Tibial nerve (tissue), 4 donors: Measurements from ENCODE around the gene MUC2. TPM values are rescaled to one million over a fixed set of nuclear protein-coding genes. Genes with fewer than 3 reads are reported as not detected.

Source experiments
- DNase-seq, 2 donors: peaks; one replicate each; pipeline ENCODE4 v3.0.0-alpha.2; 2019; ENCODE audit warnings: low spot score in 2 of 2
- H3K27ac ChIP-seq, 4 donors: fragments of 200-600 bp; sonication (generic) in 3 of 4; one replicate each; pipeline ENCODE4 v1.5.1; 2017 to 2019; ENCODE audit warnings: mild to moderate bottlenecking in 1 of 4
- H3K27me3 ChIP-seq, 2 donors: fragments of 200-600 bp; sonication (generic) in 1 of 2; one replicate each; pipeline versions ENCODE4 v1.5.1 to v1.6.0; 2017 to 2019
- H3K36me3 ChIP-seq, 3 donors: fragments of 200-600 bp; sonication (generic); one replicate each; pipeline ENCODE4 v1.5.1; 2018 to 2019
- H3K4me1 ChIP-seq, 4 donors: fragments of 200-600 bp; sonication (generic) in 3 of 4; one replicate each; pipeline ENCODE4 v1.5.1; 2017 to 2019
- H3K4me3 ChIP-seq, 4 donors: fragments of 200-600 bp; sonication (generic) in 3 of 4; one replicate each; pipeline ENCODE4 v1.5.1; 2017 to 2019; ENCODE audit warnings: mild to moderate bottlenecking in 1 of 4, moderate library complexity in 1 of 4
- H3K9me3 ChIP-seq, 4 donors: fragments of 200-600 bp; sonication (generic) in 3 of 4; one replicate each; pipeline ENCODE4 v1.5.1; 2017 to 2019
- CTCF ChIP-seq, 5 experiments: fragments of 200-600 bp in 3 of 5; fragments of 450-650 bp in 2 of 5; sonication (generic) in 3 of 5; IDR thresholded peaks; one replicate each; pipeline ENCODE4 v1.5.1; 2016 to 2019; ENCODE audit warnings: antibody characterized with exemption in 5 of 5, mild to moderate bottlenecking in 3 of 5, moderate library complexity in 2 of 5
- EP300 ChIP-seq, 2 donors: sonication (generic); formaldehyde crosslinking; IDR thresholded peaks; one replicate each; pipeline ENCODE4 v1.6.1; 2017; ENCODE audit warnings: antibody characterized with exemption in 2 of 2, mild to moderate bottlenecking in 1 of 2
- POLR2A ChIP-seq, 2 donors: fragments of 450-650 bp; IDR thresholded peaks; one replicate each; pipeline ENCODE4 v1.6.1; 2017; ENCODE audit warnings: antibody characterized with exemption in 2 of 2, mild to moderate bottlenecking in 2 of 2, moderate library complexity in 2 of 2
- WGBS, 2 donors: methylation state at CpG; one replicate each; pipeline ENCODE4 v1.1.5; 2018; 5-methylcytosine and 5-hydroxymethylcytosine counted together
- total RNA-seq, 4 donors: library from RNA; depleted of rRNA; stranded (reverse); fragments of >200 nt; gene quantifications; one replicate each; pipeline ENCODE4 v1.1.0, GENCODE V29; 2016

The MUC2 gene
- total RNA-seq, 4 donors from 2014 or later: not detected

DNA sequence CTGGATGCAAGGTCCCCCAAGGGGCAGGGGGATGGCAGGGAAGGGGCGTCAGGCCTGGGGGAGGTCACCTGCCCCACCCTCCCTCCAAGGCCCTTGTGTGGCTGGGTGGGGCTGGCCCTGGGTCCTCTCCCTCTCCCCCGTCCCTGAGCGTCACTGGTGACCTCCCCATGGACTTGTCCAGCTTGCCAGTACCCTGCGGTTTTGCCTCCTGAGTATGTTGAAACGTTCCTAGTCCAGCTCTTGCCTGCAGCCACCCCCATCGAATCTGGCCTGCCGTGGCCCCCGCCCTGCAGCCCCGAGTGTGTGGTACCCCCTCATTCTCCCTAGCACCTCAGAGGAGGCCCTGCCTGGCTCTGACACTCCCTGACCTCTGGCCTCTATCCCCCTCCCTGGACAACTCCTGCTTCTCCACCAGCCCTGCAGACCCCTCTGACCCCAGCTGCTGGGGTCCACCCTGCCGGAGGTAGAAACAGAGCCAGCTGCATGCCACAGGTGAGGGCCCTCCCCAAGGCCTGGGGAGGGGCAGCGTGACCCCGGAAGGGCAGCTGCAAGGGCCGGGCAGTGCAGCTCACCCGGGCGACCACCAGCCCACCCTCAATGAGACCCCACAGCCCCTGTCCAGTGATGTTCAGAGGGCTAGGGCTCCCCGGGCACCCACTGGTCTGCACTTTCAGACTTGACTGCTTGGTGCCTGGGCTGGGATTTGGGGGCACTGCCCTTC is 34.1 kb upstream of the MUC2 start:
- H3K27ac ChIP-seq: no peak overlapping the region
- no peak for DNase-seq
- no peaks in the 10 kb centered on the region for H3K36me3 ChIP-seq
- WGBS, 2 donors: 70 to 71% methylated on average over 12 to 15 of the region's 16 CpGs
- TF ChIP-seq CTCF (IDR thresholded peaks at IDR 0.05) (no peak), EP300 (IDR thresholded peaks at IDR 0.05) (no peak), POLR2A (IDR thresholded peaks at IDR 0.05) (no peak)
- no peaks in the 10 kb centered on the region for H3K9me3 ChIP-seq
- H3K4me1 ChIP-seq: no peaks in the 10 kb centered on the region
- H3K27me3 ChIP-seq: peaks cover 0 to 66% of the 10 kb centered on the region in 2 donors
- H3K4me3 ChIP-seq: no peak overlapping the region

DNA sequence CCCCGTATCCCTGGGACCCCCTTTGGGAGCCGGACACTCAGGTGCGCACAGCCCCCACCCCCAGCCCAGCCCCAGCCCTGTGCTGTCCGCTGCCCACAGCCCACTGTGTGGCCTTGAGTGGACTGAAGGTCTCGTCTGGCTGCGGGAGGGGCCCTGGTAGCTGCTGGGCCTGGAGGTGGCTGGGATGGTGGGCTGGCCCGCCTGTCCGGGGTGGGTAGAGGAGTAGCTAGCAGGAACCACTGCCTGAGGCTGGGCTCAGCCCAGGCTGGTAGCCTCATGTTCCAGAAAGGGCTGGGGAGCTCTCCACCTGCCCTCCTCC is 33.6 kb upstream of the MUC2 start:
- no peak for DNase-seq
- no peak overlapping the region for H3K4me3 ChIP-seq
- no peaks in the 10 kb centered on the region for H3K4me1 ChIP-seq
- no peak overlapping the region for H3K27ac ChIP-seq
- H3K36me3 ChIP-seq: no peaks in the 10 kb centered on the region
- TF ChIP-seq POLR2A (IDR thresholded peaks at IDR 0.05) (no peak), EP300 (IDR thresholded peaks at IDR 0.05) (no peak), CTCF (IDR thresholded peaks at IDR 0.05) (no peak)
- H3K27me3 ChIP-seq: peaks cover 0 to 61% of the 10 kb centered on the region in 2 donors
- WGBS, 2 donors: 73 to 84% methylated on average over 5 of the region's 8 CpGs
- no peaks in the 10 kb centered on the region for H3K9me3 ChIP-seq

GRCh38 chr11:1041471-1041870 is 33.2 kb upstream of the MUC2 start:
- H3K36me3 ChIP-seq: no peaks in the 10 kb centered on the region
- no peak for DNase-seq
- TF ChIP-seq POLR2A (IDR thresholded peaks at IDR 0.05): no peak
- TF ChIP-seq EP300 (IDR thresholded peaks at IDR 0.05): no peak
- TF ChIP-seq CTCF (IDR thresholded peaks at IDR 0.05): no peak
- no peak overlapping the region for H3K27ac ChIP-seq
- no peaks in the 10 kb centered on the region for H3K4me1 ChIP-seq
- no peak overlapping the region for H3K4me3 ChIP-seq
- 77% methylated on average over 9 of the region's 9 CpGs; no CpG with 5 or more reads in 1 of the 2 donors for WGBS, 2 donors
- no peaks in the 10 kb centered on the region for H3K9me3 ChIP-seq
- H3K27me3 ChIP-seq: peaks cover 0 to 58% of the 10 kb centered on the region in 2 donors

- TF ChIP-seq POLR2A (IDR thresholded peaks at IDR 0.05): no peak
- no peak for TF ChIP-seq CTCF (IDR thresholded peaks at IDR 0.05)
- TF ChIP-seq EP300 (IDR thresholded peaks at IDR 0.05): no peak
- DNase-seq: no peak
- no peaks in the 10 kb centered on the region for H3K4me1 ChIP-seq
- WGBS, 2 donors: 63 to 64% methylated on average over 15 to 18 of the region's 18 CpGs
- no peaks in the 10 kb centered on the region for H3K36me3 ChIP-seq
- H3K4me3 ChIP-seq: no peak overlapping the region
- H3K27me3 ChIP-seq: peaks cover 0 to 53% of the 10 kb centered on the region in 2 donors
- H3K9me3 ChIP-seq: no peaks in the 10 kb centered on the region
- H3K27ac ChIP-seq: no peak overlapping the region
Measured at GRCh38 chr11:1041936-1042608, 32.6 kb upstream of the MUC2 start.
